ENCODE data around the gene SETBP1. TPM values are rescaled to one million over a fixed set of nuclear protein-coding genes. Genes with fewer than 3 reads are reported as not detected.

SETBP1 gene
- total RNA-seq, 1 experiment from 2014 or later: 9.6 TPM

- DNase-seq (ENCODE audit: low spot score): no peak
- Mint-ChIP-seq H3K4me1 (peaks cover 40% of the 10 kb centered on the region), H3K4me3 (no peak overlapping the region), H3K27ac (no peak overlapping the region), H3K36me3 (no peaks in the 10 kb centered on the region), H3K27me3 (ENCODE audit: low read depth) (no peaks in the 10 kb centered on the region), H3K9me3 (no peaks in the 10 kb centered on the region)
- no peak for ATAC-seq
- CTCF ChIA-PET: no interaction called here
- POLR2A ChIA-PET: no interaction called here
- TF ChIP-seq AR (CRISPR knock-in tag; IDR thresholded peaks at IDR 0.05) (no peak), STAT6 (CRISPR knock-in tag; conservative IDR thresholded peaks at IDR 0.05; ENCODE audit: low read depth) (no peak), MLX (CRISPR knock-in tag; IDR thresholded peaks at IDR 0.05) (no peak), CTCF (IDR thresholded peaks at IDR 0.05) (no peak), NFYB (CRISPR knock-in tag; conservative IDR thresholded peaks at IDR 0.05; ENCODE audit: low read depth) (no peak), ZNF317 (CRISPR knock-in tag; IDR thresholded peaks at IDR 0.05; ENCODE audit: borderline replicate concordance, low read depth) (no peak), ZNF423 (CRISPR knock-in tag; IDR thresholded peaks at IDR 0.05) (no peak), NR2C2 (CRISPR knock-in tag; IDR thresholded peaks at IDR 0.05) (no peak), ZNF219 (CRISPR knock-in tag; IDR thresholded peaks at IDR 0.05; ENCODE audit: borderline replicate concordance) (no peak), IRF2 (CRISPR knock-in tag; IDR thresholded peaks at IDR 0.05; ENCODE audit: borderline replicate concordance, low read depth) (no peak), ERG (CRISPR knock-in tag; IDR thresholded peaks at IDR 0.05) (no peak)
- TF ChIP-seq, protein P1, sequence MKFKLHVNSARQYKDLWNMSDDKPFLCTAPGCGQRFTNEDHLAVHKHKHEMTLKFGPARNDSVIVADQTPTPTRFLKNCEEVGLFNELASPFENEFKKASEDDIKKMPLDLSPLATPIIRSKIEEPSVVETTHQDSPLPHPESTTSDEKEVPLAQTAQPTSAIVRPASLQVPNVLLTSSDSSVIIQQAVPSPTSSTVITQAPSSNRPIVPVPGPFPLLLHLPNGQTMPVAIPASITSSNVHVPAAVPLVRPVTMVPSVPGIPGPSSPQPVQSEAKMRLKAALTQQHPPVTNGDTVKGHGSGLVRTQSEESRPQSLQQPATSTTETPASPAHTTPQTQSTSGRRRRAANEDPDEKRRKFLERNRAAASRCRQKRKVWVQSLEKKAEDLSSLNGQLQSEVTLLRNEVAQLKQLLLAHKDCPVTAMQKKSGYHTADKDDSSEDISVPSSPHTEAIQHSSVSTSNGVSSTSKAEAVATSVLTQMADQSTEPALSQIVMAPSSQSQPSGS (CRISPR knock-in tag; IDR thresholded peaks at IDR 0.05; ENCODE audit: borderline replicate concordance, low read depth): no peak
- TF ChIP-seq, protein P2, sequence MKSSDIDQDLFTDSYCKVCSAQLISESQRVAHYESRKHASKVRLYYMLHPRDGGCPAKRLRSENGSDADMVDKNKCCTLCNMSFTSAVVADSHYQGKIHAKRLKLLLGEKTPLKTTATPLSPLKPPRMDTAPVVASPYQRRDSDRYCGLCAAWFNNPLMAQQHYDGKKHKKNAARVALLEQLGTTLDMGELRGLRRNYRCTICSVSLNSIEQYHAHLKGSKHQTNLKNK (CRISPR knock-in tag; IDR thresholded peaks at IDR 0.05): no peak
- TF ChIP-seq, protein P3, sequence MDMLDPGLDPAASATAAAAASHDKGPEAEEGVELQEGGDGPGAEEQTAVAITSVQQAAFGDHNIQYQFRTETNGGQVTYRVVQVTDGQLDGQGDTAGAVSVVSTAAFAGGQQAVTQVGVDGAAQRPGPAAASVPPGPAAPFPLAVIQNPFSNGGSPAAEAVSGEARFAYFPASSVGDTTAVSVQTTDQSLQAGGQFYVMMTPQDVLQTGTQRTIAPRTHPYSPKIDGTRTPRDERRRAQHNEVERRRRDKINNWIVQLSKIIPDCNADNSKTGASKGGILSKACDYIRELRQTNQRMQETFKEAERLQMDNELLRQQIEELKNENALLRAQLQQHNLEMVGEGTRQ (CRISPR knock-in tag; IDR thresholded peaks at IDR 0.05): no peak
- TF ChIP-seq, protein P4, sequence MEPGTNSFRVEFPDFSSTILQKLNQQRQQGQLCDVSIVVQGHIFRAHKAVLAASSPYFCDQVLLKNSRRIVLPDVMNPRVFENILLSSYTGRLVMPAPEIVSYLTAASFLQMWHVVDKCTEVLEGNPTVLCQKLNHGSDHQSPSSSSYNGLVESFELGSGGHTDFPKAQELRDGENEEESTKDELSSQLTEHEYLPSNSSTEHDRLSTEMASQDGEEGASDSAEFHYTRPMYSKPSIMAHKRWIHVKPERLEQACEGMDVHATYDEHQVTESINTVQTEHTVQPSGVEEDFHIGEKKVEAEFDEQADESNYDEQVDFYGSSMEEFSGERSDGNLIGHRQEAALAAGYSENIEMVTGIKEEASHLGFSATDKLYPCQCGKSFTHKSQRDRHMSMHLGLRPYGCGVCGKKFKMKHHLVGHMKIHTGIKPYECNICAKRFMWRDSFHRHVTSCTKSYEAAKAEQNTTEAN (CRISPR knock-in tag; IDR thresholded peaks at IDR 0.05): no peak
- TF ChIP-seq, protein P5, sequence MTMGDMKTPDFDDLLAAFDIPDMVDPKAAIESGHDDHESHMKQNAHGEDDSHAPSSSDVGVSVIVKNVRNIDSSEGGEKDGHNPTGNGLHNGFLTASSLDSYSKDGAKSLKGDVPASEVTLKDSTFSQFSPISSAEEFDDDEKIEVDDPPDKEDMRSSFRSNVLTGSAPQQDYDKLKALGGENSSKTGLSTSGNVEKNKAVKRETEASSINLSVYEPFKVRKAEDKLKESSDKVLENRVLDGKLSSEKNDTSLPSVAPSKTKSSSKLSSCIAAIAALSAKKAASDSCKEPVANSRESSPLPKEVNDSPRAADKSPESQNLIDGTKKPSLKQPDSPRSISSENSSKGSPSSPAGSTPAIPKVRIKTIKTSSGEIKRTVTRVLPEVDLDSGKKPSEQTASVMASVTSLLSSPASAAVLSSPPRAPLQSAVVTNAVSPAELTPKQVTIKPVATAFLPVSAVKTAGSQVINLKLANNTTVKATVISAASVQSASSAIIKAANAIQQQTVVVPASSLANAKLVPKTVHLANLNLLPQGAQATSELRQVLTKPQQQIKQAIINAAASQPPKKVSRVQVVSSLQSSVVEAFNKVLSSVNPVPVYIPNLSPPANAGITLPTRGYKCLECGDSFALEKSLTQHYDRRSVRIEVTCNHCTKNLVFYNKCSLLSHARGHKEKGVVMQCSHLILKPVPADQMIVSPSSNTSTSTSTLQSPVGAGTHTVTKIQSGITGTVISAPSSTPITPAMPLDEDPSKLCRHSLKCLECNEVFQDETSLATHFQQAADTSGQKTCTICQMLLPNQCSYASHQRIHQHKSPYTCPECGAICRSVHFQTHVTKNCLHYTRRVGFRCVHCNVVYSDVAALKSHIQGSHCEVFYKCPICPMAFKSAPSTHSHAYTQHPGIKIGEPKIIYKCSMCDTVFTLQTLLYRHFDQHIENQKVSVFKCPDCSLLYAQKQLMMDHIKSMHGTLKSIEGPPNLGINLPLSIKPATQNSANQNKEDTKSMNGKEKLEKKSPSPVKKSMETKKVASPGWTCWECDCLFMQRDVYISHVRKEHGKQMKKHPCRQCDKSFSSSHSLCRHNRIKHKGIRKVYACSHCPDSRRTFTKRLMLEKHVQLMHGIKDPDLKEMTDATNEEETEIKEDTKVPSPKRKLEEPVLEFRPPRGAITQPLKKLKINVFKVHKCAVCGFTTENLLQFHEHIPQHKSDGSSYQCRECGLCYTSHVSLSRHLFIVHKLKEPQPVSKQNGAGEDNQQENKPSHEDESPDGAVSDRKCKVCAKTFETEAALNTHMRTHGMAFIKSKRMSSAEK (CRISPR knock-in tag; IDR thresholded peaks at IDR 0.05; ENCODE audit: borderline replicate concordance): no peak
Observed at GRCh38 chr18:44813586-44813985, 132.9 kb downstream of the SETBP1 start.
